Measurements from ENCODE around the gene LTB4R.

The LTB4R gene

DNA sequence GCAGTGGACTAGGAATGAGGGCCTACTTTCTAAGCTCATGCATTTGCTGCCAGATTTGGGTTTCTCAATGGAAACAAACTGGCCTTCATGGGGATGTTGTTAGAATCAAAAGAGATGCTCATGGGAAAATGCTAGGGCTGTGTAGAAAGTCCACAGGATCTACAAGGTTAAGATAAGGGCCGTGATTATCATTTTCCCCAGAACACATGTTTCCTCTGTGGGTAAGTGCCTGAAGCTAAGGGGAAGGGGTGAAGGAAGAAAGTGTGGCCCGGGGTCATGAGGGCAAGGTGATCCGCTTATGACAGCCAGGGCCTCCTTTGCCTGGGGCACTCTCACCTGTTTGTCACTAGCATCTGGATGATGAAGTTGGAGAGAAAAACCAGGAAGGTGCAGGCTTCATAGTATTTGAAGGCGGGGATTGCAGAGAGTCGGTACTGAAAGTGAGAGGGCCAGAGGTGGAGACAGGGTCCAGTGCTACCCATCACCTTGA is 13.8 kb downstream of the LTB4R start:
- DNase-seq, result no peak

DNA sequence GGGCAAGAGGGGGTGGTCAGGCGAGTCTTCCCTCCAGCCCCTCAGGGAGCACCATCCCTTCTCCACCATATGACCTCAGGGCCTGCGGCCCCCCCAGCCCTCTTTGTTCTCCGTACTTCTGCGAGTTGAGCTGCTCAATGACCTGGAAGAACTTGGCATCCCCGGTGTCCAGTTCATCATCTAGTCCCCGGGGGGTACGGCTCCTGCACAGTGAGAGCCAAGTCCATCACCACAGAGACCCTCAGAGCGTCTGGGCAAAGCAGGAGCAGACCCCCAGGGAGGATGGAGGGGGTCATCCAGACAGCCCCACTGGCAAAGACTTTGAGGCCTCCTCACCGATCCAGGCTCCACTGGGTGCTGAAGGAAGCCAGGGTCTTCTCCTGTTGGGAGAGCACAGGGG is 14.7 kb downstream of the LTB4R start:
- DNase-seq, result no peak

DNA sequence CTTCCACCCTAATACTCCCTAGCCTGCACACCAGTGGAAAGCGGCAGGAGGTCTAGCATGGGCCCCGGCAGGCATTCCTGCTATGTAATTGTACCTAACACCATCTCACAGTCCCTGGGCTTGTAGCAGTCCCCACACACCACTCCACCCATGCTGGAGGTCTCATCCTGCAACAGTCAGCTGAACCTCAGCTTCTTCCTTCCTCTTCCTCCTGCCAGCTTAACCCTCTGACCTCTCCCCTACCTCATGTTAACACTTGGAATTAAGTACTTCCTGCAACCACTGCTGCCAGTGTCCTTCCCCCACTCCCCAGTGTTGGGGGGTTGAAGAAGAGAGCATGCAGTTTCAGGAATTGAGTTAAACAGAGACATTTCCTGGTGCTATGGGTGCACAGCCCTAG is 16.0 kb downstream of the LTB4R start:
- DNase-seq, result no peak

DNA sequence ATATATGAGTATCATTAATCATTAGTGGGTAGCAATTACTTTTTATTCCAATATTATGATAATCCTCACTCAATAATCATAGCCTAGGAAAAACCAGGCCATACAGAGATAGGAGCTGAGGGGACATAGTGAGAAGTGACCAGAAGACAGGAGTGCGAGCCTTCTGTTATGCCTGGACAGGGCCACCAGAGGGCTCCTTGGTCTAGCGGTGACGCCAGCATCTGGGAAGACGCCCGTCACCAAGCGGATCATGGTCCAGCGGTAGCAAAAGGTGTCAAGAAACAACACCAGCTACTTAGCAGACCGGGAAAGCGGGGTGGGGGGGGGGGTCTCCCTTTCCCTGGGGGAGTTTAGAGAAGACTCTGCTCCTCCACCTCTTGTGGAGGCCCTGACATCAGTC is 16.6 kb downstream of the LTB4R start:
- peak; percentile 3 for DNase-seq

DNA sequence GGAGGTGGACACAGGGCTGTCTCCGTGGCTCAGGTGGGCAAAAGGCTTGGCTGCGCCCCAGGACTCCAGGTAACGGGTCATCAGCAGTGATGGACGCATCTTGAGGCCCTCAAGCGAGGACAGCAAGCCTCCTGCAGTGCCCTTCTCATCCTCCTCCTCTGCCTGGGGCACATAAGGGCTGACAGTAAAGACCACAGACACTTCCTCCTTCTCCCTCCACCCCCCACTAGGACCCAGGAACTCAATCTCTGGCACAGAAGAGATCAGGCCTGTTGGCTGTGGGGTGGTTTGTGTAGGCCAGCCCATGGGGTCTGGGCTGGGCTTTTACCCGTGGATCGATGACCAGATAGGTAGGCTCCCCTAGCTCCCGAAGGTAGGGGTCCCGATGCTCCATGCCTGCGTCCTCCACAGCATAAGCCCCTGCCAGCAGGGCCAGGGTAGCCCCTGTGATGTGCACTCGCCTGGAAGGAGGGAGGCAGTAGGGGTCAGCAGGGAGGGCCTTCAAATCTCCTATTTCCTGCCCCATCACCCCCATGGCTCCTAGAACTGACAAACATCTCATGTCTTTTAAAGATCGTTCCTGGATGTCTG is 17.9 kb downstream of the LTB4R start:
- DNase-seq, result no peak

DNA sequence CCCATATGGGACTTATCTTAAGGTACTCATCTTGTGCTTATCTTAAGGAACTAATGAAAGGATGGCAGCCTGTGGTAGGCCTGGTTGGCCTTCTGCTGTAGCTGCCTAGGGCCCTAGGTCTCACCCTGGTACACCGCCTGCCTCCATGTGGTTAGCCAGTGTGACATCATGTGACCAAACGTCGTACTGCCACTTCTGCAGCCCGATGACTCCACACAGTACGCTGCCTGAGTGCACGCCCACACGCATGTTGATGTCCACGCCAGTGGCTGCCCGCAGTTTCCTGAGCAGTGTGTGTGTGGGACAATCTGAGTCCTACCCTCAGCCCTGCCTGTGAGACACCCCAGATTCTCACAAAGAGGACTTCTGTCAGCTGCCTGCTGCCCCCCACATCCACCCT is 18.4 kb downstream of the LTB4R start:
- no peak for DNase-seq

DNA sequence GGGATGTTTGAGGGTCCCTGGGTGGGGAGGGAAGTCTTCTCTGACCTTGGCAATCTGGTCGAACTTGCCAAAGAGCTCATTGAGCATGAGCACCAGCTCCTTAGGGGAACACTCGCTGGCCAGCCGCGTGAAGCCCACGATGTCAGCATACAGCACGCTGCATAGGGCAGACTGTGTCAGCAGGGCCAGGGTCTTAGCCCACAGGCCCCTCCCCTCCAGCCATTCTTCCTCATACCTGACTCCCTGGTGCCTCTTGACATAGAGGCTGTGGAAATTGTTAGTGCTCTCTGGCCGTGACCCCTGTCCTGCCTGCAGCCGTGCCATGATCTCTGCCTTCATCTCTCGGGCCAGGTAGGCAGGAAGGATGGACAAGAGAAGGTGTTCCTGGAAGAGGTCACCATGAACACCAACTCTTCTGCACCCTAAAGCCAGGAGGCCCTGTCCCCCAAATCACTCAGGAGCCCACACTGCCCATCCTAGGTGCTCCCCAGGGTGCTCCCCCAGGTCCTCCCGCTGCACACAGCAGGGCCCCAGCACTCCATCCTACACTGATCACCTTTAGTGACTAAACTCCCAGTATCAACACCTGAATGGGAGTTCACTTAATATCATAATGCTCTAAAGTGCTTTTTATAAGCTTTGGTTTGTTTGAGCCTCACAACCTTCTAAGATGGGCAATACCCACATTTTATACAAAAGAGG is 19.8 kb downstream of the LTB4R start:
- no peak for DNase-seq

DNA sequence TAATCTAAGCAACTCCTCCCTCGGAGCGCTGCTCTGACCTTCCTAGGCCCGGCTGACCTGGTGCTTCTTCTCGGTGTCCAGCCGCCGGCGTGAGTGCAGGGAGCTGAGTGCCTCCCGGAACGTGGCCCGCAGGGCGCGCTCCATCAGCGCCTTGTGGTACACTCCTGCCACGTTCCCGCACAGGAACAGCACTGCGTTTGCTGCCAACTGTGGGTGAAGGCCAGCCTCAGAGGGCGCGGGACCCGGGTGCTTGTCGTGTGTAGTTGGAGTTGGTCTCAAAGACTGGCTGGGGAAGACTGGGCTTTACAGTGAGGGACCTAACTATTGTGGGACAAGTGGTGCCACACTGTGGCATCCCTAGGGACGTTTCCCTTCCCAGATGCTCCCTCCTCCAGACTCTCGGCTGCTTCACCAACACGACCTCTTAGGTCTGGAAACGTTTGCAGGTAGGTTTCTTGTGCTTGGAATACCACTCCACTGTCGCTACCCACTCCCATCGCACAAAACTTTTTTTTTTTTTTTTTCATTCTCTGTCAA is 20.5 kb downstream of the LTB4R start:
- DNase-seq, result no peak

DNA sequence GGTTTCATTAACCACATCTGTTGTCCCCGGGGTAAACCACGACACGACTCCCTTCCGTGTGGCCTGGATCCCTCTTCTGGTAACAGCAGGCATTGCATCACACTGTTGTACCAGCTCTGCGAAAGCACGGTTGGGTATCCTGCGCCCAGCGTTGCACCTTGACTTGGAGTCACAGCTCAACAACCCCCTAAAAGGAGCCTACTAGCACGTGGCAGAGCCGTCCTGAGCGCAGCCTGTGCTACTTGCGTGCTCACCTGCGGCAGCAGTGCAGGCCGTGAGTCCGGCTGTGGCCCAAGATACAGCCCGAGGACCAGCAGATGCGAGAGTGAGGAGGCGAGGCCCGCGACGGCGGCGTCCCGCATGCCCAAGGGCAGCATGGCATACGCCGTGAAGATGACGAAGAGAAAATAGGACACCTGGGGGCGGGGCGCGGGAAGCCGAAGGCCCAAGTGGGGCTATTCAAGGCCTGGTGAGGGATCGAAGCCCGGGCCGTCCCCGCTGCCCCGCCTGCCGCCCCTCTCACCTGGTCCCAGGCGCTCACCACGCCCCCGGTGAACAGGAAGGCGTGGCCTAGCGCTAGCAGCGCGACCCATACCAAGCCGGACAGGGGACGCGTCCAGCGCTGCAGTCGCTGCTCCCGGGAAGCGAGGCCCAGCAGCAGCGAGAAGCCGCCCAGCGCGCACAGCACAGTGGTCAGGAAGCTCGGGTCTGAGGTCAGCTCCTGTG is 21.1 kb downstream of the LTB4R start:
- DNase-seq, result peak; percentile 79

DNA sequence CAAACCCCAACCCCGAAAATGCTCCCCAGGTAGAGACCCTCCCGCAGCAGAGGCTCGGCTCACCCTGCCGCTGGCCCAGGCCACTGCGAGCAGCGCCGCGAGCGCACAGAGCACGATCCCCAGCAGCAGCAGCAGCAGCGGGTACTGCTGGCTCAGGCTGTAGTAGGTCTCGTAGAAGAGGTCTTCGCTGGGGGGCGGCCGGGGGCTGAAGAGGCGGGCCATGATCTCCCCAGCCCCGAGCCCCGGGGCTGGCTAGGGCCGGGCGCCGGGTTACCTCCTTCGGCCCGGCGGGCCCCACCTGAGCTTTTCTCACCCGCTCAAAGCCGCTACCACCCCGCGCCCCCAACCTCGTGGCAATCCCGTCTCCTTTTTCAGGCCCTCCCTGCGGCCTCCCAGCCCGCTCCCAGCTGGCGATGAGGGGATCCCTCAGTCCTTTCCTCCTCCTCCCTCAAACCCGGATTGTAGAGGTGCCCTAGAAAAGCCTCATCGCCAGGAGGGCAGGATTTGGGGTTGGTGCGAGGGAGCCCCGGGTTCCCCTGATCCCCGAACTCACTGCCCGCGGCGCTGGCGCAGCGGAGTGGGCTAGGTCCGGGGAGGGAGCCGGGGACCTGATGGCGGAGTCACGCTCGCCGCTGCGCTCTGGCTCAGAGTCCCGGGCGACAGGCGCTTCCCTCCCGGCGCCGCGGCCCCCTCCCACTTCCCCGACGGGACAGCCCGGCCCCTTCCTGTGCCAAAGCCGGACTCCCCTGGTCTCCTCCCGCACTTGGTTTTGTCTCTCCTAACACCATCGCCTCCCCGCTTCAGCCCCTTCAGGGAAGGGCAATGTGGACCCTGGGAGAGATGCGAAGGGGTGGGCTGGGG is 23.4 kb downstream of the LTB4R start, which contains the start of gene ADCY4:
ADCY4 (minus strand) TSS at position 641 of the 861 bp plus-strand sequence; CDS start at position 222, 419 bp downstream.
- no peak for DNase-seq

DNA sequence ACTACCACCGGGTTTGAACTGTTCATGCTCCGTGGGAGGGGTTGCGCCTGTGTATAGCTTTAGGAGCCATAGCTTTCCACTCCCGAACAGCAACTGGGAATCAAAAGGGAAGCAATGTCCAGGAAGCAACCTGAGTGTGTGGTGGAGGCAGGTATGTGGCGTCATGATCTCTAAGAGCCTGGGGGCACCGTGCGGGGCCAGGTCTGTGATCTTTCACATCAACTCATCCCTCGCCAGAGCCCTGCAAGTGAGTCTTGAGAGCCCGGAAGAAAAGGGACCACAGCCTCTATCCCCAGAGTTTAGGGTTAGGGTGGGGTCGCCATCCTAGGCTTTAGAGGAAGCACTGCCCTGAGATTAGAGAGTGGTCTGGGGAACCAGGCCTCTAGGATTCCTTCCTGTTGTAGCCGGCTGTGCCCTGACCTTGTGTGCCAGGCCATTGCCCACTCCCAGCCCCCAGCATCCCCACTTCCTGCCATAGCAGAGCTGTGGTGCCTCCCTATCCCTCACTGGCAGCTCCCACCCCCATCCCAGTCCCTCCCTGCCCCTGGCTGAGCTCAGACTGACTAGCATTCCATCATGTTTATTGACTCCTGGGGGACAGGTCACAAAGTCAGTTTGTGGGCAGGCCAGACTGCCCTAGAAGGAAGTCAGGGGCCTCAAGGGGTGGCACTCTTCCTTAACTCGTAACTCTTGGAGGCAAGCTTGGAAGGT is 24.3 kb downstream of the LTB4R start:
- DNase-seq, result no peak

DNA sequence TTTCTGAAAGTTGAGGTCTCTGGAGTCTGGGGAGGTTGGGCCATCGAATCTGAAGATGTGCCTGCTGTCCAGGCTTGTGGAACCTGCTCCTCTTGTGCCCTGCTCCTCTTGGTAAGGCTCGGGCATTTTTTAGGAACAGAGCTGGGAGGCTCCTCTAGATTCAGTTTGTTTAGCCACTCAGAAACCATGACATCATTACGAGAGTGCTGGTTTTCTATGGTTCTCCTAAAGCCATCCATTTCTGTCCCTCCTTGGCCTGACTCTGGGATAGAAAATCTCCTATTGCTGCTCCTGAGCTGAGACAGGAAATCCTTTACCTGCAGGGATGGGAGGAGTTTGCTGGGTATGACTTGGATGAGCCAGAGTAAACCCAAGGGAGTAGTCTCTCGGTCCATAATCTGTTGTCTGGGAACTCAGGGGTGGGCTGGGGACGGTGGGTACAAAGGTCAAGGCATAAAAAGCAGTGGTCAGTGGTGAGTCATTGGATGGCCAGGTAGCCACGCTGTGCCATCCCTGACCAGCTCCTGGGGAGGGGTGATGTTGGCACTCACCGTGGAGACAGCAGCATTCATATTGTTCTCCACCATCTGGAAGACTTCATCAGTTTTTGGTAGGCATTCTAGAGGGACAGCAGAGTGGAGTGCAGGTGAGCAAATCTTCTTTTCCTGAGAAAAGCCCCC is 26.0 kb downstream of the LTB4R start:
- DNase-seq, result no peak

DNA sequence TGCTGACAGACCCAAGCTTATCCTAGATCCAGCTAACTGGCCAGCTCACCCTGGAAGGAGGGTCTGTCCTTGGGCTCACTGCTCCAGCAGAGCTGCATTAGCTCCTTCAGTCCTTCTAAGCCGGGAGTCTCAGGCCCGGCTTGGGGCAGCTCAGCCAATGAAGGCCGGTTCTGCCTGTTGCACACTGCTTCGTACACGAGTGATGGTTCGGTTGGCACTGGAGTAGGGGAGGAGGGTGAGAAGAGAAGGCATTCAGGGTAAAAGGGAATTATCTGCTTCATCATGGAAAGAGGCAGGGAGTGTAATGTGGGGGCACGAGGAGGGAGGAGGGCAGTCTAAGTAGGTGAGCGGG is 26.5 kb downstream of the LTB4R start:
- DNase-seq, result no peak

DNA sequence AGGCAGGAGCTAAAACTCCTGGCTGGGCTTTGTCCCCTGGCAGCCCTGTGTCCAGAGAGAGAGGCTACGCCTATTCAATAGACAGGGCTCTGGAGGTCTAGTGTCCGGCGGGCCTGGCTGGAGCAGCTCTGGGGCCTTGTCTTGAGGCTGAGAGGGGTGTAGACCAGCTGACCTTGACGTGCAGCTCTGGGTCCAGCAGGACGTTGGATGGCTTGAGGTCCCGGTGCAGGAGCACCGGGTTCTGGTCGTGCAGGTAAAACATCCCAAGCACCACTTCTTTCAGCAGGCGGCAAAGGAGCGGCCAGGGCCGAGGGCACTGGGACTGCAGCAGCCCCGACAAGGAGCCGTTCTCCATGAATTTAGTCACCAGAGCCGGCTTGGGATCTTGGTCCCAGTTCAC is 27.5 kb downstream of the LTB4R start:
- no peak for DNase-seq

DNA sequence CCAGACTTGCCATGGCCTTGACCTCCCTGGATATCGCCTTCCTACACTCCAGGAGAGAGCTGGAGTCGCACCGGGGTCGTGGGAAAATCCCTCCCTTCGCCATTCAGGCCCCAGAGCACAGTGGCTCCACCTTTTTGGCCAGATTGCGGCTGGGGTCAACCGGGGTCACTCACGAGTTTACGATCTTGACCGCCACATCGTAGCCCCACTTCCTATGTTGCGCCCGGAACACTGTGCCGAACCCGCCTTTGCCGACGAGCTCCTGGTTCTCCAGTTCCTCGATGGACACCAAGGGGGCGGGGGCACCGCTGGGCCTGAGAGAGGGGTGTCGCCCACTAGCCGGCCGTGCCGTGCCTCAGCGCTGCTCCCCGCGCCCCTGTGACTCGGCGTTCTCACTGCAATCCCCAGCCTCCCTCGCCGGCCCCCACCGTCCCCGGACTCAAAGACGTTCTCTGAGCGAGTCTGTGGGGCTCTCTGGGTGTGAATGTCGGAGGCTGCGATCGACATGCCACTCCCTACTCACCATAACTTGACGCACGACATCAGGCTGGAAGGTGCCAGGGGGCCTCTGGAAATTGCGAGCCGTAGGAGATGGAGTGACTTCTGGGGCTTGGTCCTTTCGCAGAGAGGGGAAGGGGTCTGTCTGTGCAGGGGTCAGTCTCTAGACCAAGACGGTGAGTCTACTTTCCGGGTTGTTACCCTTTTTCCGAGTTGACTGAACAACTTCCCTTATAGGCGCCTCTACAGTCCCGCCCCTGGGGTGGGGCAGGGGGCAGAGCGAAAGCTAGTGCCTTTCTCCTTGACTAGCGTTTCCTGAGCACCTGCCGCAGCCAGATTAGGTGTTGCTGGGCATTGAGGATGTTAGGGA is 28.2 kb downstream of the LTB4R start, which contains the start of gene RIPK3:
RIPK3 (minus strand) TSS at position 708 of the 868 bp plus-strand sequence; CDS start at position 543, 165 bp downstream.
- no peak for DNase-seq

DNA sequence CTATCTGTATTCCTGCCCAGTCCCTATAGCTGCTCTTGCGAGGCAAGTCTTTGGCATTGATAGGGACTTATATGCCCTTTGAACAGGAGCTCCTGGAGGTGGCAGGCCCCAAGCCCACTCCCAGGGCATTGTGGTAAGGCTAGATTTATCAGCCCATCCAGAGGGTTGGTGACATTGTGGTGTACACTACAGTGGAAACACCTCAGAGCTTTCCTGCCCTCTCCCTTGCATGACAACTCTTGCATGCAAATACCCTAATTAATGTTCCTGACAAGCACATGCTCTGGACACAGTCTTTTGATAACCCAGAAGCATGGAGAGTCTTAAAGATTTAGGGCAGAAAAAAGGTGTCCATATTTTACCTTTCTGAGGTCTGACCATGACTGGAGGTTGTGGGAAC is 29.3 kb downstream of the LTB4R start:
- no peak for DNase-seq

DNA sequence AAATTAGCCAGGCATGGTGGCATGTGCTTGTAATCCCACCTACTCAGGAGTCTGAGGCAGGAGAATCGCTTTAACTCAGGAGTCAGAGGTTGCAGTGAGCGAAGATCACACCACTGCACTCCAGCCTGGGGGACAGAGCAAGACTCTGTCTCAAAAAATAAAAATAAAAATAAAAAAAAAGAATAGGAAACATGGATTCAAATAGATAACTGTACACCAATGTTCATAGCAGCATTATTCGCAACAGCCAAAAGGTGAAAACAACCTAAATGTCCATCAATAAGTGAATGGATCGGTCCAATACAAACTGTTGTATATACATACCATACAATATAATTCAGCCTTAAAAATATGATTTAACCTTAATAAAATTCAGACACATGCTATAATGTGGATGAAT is 31.6 kb downstream of the LTB4R start:
- no peak for DNase-seq

DNA sequence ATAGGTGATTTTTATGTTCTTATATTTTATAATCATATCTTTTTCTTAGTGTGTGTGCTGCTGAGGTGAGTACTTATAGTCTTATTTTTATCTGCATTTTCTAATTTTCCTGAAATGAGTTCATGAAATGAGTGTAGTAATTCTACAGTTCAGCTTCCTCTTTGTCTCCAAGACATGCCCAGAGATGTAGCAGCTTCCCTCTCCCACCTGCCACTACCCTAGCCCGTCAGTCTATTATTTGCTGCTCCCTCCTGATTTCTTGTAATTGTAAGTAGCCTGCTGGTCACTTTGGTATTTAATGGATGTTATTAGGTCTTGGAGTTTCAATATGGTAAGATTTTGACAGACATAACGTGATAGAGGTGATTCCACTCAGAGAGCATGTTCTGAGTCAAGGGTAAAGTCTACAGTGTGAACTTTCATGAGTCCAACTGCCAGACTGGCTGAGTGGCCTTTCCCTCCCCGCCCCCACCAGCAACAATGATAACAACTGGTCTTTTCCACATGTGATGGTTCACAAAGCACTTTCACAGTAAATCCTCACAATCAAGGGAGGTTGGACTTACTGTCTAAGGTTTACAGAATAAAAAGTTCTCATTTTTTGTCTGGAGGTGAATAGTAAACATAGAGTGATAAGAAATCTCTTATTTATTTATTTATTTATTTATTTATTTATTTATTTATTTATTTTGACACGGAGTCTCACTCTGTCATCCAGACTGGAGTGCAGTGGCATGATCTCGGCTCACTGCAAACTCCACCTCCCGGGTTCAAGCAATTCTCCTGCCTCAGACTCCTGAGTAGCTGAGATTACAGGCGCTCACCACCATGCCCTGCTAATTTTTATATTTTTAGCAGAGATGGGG is 32.7 kb downstream of the LTB4R start:
- DNase-seq, result no peak

DNA sequence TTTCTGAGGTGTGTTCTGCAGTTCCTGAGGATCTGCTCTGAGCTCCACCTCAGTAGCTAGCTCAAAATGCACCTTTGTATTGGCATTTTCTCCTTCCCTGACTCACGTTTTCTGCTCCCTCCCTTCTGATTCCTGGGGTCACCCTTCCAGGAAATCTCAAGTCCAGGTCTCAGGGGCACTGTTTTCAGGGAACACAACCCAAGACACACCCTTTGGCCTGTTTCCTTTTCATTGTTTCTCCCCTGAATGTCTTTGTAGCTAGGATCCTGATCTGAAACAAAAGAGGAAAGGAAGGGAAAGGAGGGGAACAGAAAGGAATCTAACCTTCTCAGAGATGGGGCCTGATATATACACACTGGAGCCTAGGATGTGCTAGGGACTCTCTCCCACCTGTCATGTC is 35.8 kb downstream of the LTB4R start:
- no peak for DNase-seq
